GM12878 (cell line): ENCODE data around the gene SUSD1. TPM values are rescaled to one million over a fixed set of nuclear protein-coding genes. Genes with fewer than 3 reads are reported as not detected.

Experiments used
- CHD2 ChIP-seq: IDR thresholded peaks from 2 replicates; pipeline ENCODE4 v1.6.1; 2011; ENCODE audit warnings: low read depth, low read length, improper control_type of control experiment, borderline replicate concordance
- CREM ChIP-seq: IDR thresholded peaks from 2 replicates; pipeline ENCODE4 v1.6.1; 2014; ENCODE audit warnings: antibody characterized with exemption, low read depth
- GATAD2B ChIP-seq: fragments of 450-650 bp; conservative IDR thresholded peaks from 2 replicates; pipeline ENCODE4 v1.6.1; 2017; ENCODE audit warnings: low read depth, mild to moderate bottlenecking, moderate library complexity
- JUNB ChIP-seq: IDR thresholded peaks from 2 replicates; pipeline ENCODE4 v1.6.1; 2016; ENCODE audit warnings: antibody characterized with exemption, mild to moderate bottlenecking
- NR2C2 ChIP-seq: IDR thresholded peaks from 2 replicates; pipeline ENCODE4 v1.6.1; 2011; ENCODE audit warnings: borderline replicate concordance, low read depth; ENCODE audit not compliant: control insufficient read depth, insufficient read length
- POLR2AphosphoS5 ChIP-seq: IDR thresholded peaks from 2 replicates; pipeline ENCODE4 v1.6.1; 2011; ENCODE audit warnings: mild to moderate bottlenecking, low read length, inconsistent platforms
- RBBP5 ChIP-seq: fragments of 200-600 bp; sonication (generic); conservative IDR thresholded peaks from 2 replicates; pipeline ENCODE4 v1.6.1; 2016
- RFX5 ChIP-seq: IDR thresholded peaks from 2 replicates; pipeline ENCODE4 v1.6.1; 2011; ENCODE audit warnings: low read depth, low read length, improper control_type of control experiment
- TBL1XR1 ChIP-seq: IDR thresholded peaks from 2 replicates; pipeline ENCODE4 v1.6.1; 2012; ENCODE audit warnings: low read depth, low read length, improper control_type of control experiment
- polyA plus RNA-seq, 11 experiments: library from polyadenylated mRNA; depleted of rRNA in 4 of 11; unstranded in 6 of 11; stranded (reverse) in 5 of 11; fragments of >200 nt; fragmentation: Nextera tagmentation in 4 of 11; fragmentation: Illumina TruSeq in 1 of 11; extraction: Ambion mirVana in 4 of 11; extraction: Trizol in 1 of 11; gene quantifications; 1 replicate in 1 of 11; 2 replicates in 10 of 11; pipeline versions ENCODE4 v1.2.1 to v1.2.3, GENCODE V29; 2011 to 2016; ENCODE audit warnings: inconsistent platforms in 2 of 11, missing spikeins in 2 of 11, low read depth in 1 of 11
- total RNA-seq, 4 experiments: library from RNA; depleted of rRNA in 3 of 4; stranded (reverse); fragments of >200 nt in 3 of 4; fragmentation: Illumina TruSeq in 1 of 4; extraction: Trizol in 1 of 4; gene quantifications; 2 replicates each; pipeline versions ENCODE4 v1.2.1 to v1.2.3, GENCODE V29; 2013 to 2021
- TF ChIP-seq, protein P1 (sequence below), 3 experiments: IDR thresholded peaks in 2 of 3; conservative IDR thresholded peaks in 1 of 3; 2 replicates each; pipeline ENCODE4 v1.5.1; 2011; ENCODE audit warnings: low read depth in 3 of 3, low read length in 3 of 3, mild to moderate bottlenecking in 3 of 3, control low read depth in 2 of 3, moderate library complexity in 2 of 3, inconsistent platforms in 1 of 3, mixed read lengths in 1 of 3; ENCODE audit not compliant: control insufficient read depth in 2 of 3, insufficient read depth in 1 of 3; ENCODE audit errors: extremely low read depth in 1 of 3
- TF ChIP-seq, protein P2 (sequence below): fragments of 450-650 bp; IDR thresholded peaks from 2 replicates; pipeline ENCODE4 v1.6.1; 2017; ENCODE audit warnings: mild to moderate bottlenecking
- TF ChIP-seq, protein P3 (sequence below): fragments of 150-350 bp; IDR thresholded peaks from 2 replicates; pipeline ENCODE4 v1.6.1; 2014; ENCODE audit warnings: mild to moderate bottlenecking, low read depth, low read length
- TF ChIP-seq, protein P4 (sequence below): IDR thresholded peaks from 2 replicates; pipeline ENCODE4 v1.6.1; 2012; ENCODE audit warnings: mild to moderate bottlenecking, low read depth, low read length
- TF ChIP-seq, protein P5 (sequence below): IDR thresholded peaks from 2 replicates; pipeline ENCODE4 v1.6.1; 2012; ENCODE audit warnings: low read depth, low read length, improper control_type of control experiment
- TF ChIP-seq, protein P6 (sequence below): fragments of 450-650 bp; IDR thresholded peaks from 2 replicates; pipeline ENCODE4 v1.6.1; 2018; ENCODE audit warnings: mild to moderate bottlenecking, low read depth, moderate library complexity; ENCODE audit not compliant: partially characterized antibody

The SUSD1 gene
- total and polyA plus RNA-seq, 10 of the 15 experiments (the other 5 are each of a cell fraction or from before 2014, with no cell fraction given): 6.7 to 20.8 (median 13.2) TPM

DNA sequence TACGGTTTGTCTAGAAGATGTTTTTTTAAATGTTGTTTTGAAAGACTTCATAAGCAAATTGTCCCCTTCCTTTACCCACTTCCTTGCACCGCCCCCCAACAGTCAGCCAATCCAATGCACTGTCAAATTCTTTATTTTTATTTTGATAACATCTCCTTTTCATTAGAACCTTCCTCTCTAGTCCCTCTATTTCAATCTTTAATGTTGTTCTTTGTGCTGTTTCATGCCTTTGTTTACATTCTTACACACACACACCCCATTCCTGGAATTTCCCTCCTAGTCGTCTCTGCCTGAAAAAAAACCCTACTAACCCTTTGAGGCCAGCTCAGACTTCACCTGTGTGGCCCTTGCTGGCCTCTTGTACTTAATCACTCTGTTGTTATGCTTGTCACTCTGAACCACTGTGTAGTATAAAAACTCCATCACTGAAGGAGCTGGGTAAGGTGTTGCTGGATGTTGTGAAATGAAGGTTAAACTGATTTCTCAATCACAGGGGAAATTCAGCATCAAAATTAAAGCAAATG, 145.1 kb downstream of the SUSD1 start (continued):
- TF ChIP-seq, protein P1, sequence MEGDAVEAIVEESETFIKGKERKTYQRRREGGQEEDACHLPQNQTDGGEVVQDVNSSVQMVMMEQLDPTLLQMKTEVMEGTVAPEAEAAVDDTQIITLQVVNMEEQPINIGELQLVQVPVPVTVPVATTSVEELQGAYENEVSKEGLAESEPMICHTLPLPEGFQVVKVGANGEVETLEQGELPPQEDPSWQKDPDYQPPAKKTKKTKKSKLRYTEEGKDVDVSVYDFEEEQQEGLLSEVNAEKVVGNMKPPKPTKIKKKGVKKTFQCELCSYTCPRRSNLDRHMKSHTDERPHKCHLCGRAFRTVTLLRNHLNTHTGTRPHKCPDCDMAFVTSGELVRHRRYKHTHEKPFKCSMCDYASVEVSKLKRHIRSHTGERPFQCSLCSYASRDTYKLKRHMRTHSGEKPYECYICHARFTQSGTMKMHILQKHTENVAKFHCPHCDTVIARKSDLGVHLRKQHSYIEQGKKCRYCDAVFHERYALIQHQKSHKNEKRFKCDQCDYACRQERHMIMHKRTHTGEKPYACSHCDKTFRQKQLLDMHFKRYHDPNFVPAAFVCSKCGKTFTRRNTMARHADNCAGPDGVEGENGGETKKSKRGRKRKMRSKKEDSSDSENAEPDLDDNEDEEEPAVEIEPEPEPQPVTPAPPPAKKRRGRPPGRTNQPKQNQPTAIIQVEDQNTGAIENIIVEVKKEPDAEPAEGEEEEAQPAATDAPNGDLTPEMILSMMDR (IDR thresholded peaks at IDR 0.05 in 2 of 3, conservative IDR thresholded peaks at IDR 0.05 in 1 of 3; ENCODE audit: control insufficient read depth in 2 of 3, extremely low read depth in 1 of 3, insufficient read depth in 1 of 3, low read depth in 3 of 3, low read length in 3 of 3): no peak
- TF ChIP-seq RBBP5: no peak
- TF ChIP-seq, protein P2, sequence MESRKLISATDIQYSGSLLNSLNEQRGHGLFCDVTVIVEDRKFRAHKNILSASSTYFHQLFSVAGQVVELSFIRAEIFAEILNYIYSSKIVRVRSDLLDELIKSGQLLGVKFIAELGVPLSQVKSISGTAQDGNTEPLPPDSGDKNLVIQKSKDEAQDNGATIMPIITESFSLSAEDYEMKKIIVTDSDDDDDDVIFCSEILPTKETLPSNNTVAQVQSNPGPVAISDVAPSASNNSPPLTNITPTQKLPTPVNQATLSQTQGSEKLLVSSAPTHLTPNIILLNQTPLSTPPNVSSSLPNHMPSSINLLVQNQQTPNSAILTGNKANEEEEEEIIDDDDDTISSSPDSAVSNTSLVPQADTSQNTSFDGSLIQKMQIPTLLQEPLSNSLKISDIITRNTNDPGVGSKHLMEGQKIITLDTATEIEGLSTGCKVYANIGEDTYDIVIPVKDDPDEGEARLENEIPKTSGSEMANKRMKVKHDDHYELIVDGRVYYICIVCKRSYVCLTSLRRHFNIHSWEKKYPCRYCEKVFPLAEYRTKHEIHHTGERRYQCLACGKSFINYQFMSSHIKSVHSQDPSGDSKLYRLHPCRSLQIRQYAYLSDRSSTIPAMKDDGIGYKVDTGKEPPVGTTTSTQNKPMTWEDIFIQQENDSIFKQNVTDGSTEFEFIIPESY: no peak
- TF ChIP-seq TBL1XR1: peak; percentile 76; the same call in 1 of the 2 replicates
- TF ChIP-seq, protein P3, sequence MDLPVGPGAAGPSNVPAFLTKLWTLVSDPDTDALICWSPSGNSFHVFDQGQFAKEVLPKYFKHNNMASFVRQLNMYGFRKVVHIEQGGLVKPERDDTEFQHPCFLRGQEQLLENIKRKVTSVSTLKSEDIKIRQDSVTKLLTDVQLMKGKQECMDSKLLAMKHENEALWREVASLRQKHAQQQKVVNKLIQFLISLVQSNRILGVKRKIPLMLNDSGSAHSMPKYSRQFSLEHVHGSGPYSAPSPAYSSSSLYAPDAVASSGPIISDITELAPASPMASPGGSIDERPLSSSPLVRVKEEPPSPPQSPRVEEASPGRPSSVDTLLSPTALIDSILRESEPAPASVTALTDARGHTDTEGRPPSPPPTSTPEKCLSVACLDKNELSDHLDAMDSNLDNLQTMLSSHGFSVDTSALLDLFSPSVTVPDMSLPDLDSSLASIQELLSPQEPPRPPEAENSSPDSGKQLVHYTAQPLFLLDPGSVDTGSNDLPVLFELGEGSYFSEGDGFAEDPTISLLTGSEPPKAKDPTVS: no peak
- TF ChIP-seq POLR2AphosphoS5: peak; percentile 42; the same call in 1 of the 2 replicates
- TF ChIP-seq, protein P4, sequence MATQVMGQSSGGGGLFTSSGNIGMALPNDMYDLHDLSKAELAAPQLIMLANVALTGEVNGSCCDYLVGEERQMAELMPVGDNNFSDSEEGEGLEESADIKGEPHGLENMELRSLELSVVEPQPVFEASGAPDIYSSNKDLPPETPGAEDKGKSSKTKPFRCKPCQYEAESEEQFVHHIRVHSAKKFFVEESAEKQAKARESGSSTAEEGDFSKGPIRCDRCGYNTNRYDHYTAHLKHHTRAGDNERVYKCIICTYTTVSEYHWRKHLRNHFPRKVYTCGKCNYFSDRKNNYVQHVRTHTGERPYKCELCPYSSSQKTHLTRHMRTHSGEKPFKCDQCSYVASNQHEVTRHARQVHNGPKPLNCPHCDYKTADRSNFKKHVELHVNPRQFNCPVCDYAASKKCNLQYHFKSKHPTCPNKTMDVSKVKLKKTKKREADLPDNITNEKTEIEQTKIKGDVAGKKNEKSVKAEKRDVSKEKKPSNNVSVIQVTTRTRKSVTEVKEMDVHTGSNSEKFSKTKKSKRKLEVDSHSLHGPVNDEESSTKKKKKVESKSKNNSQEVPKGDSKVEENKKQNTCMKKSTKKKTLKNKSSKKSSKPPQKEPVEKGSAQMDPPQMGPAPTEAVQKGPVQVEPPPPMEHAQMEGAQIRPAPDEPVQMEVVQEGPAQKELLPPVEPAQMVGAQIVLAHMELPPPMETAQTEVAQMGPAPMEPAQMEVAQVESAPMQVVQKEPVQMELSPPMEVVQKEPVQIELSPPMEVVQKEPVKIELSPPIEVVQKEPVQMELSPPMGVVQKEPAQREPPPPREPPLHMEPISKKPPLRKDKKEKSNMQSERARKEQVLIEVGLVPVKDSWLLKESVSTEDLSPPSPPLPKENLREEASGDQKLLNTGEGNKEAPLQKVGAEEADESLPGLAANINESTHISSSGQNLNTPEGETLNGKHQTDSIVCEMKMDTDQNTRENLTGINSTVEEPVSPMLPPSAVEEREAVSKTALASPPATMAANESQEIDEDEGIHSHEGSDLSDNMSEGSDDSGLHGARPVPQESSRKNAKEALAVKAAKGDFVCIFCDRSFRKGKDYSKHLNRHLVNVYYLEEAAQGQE: no peak
- TF ChIP-seq CHD2: no peak
- 0 out of 2 replicates have a peak, but pooled peaks have one; percentile 38 for TF ChIP-seq CREM
- no peak for TF ChIP-seq RFX5
- TF ChIP-seq NR2C2: no peak
- TF ChIP-seq JUNB: peak; percentile 11; the same call in 1 of the 2 replicates
- TF ChIP-seq, protein P5, sequence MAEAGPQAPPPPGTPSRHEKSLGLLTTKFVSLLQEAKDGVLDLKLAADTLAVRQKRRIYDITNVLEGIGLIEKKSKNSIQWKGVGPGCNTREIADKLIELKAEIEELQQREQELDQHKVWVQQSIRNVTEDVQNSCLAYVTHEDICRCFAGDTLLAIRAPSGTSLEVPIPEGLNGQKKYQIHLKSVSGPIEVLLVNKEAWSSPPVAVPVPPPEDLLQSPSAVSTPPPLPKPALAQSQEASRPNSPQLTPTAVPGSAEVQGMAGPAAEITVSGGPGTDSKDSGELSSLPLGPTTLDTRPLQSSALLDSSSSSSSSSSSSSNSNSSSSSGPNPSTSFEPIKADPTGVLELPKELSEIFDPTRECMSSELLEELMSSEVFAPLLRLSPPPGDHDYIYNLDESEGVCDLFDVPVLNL: no peak
- TF ChIP-seq, protein P6, sequence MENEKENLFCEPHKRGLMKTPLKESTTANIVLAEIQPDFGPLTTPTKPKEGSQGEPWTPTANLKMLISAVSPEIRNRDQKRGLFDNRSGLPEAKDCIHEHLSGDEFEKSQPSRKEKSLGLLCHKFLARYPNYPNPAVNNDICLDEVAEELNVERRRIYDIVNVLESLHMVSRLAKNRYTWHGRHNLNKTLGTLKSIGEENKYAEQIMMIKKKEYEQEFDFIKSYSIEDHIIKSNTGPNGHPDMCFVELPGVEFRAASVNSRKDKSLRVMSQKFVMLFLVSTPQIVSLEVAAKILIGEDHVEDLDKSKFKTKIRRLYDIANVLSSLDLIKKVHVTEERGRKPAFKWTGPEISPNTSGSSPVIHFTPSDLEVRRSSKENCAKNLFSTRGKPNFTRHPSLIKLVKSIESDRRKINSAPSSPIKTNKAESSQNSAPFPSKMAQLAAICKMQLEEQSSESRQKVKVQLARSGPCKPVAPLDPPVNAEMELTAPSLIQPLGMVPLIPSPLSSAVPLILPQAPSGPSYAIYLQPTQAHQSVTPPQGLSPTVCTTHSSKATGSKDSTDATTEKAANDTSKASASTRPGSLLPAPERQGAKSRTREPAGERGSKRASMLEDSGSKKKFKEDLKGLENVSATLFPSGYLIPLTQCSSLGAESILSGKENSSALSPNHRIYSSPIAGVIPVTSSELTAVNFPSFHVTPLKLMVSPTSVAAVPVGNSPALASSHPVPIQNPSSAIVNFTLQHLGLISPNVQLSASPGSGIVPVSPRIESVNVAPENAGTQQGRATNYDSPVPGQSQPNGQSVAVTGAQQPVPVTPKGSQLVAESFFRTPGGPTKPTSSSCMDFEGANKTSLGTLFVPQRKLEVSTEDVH: no peak
- no peak for TF ChIP-seq GATAD2B
